ENCODE data around the gene PRSS2.

GRCh38 chr7:142733271-142733670, 37.5 kb upstream of the PRSS2 start:
- TF ChIP-seq EZH2 (IDR thresholded peaks at IDR 0.05; ENCODE audit: borderline replicate concordance, low read length), result no peak
- TF ChIP-seq, protein P1, sequence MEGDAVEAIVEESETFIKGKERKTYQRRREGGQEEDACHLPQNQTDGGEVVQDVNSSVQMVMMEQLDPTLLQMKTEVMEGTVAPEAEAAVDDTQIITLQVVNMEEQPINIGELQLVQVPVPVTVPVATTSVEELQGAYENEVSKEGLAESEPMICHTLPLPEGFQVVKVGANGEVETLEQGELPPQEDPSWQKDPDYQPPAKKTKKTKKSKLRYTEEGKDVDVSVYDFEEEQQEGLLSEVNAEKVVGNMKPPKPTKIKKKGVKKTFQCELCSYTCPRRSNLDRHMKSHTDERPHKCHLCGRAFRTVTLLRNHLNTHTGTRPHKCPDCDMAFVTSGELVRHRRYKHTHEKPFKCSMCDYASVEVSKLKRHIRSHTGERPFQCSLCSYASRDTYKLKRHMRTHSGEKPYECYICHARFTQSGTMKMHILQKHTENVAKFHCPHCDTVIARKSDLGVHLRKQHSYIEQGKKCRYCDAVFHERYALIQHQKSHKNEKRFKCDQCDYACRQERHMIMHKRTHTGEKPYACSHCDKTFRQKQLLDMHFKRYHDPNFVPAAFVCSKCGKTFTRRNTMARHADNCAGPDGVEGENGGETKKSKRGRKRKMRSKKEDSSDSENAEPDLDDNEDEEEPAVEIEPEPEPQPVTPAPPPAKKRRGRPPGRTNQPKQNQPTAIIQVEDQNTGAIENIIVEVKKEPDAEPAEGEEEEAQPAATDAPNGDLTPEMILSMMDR (conservative IDR thresholded peaks at IDR 0.05 in 1 of 2, IDR thresholded peaks at IDR 0.05 in 1 of 2; ENCODE audit: extremely low read depth in 1 of 2, insufficient read depth in 1 of 2, low read depth in 1 of 2, low read length in 2 of 2), result no peak
